Spinal cord (tissue), 10 donors: Measurements from ENCODE around the gene PTPRG. TPM values are rescaled to one million over a fixed set of nuclear protein-coding genes. Genes with fewer than 3 reads are reported as not detected.

ENCODE experiments used
- DNase-seq, 6 donors: peaks; one replicate each; pipeline versions ENCODE4 v3.0.0 to v3.0.0-alpha.2; 2013 to 2015; ENCODE audit warnings: low spot score in 6 of 6, low read depth in 4 of 6
- H3K27ac ChIP-seq: one replicate; pipeline ENCODE4 v1.5.1; 2013; ENCODE audit warnings: low read depth, low read length, control low read depth
- H3K27me3 ChIP-seq: one replicate; pipeline ENCODE4 v1.6.1; 2013; ENCODE audit warnings: low read length; ENCODE audit not compliant: control insufficient read depth, insufficient read depth
- H3K36me3 ChIP-seq: one replicate; pipeline ENCODE4 v1.6.1; 2013; ENCODE audit warnings: low read length; ENCODE audit not compliant: control insufficient read depth, insufficient read depth
- H3K4me1 ChIP-seq: one replicate; pipeline ENCODE4 v1.6.1; 2013; ENCODE audit warnings: low read length; ENCODE audit not compliant: control insufficient read depth, insufficient read depth
- H3K4me3 ChIP-seq: one replicate; pipeline ENCODE4 v1.5.1; 2013; ENCODE audit warnings: low read depth, low read length, control low read depth
- H3K9me3 ChIP-seq: one replicate; pipeline ENCODE4 v1.6.1; 2013; ENCODE audit warnings: low read length; ENCODE audit not compliant: control insufficient read depth, insufficient read depth
- WGBS: methylation state at CpG from one replicate; pipeline ENCODE4 v1.1.5; 2013; ENCODE audit warnings: missing lambda C conversion rate; ENCODE audit not compliant: insufficient coverage; 5-methylcytosine and 5-hydroxymethylcytosine counted together
- polyA plus RNA-seq, 2 donors: library from polyadenylated mRNA; unstranded; fragments of 120-200 nt; gene quantifications; one replicate each; pipeline ENCODE4 v1.2.1, GENCODE V29; 2013; ENCODE audit not compliant: insufficient read length in 2 of 2
- total RNA-seq, 2 donors: library from RNA; depleted of rRNA in 1 of 2; stranded (reverse); fragments of 120-200 nt in 1 of 2; fragments of >200 nt in 1 of 2; gene quantifications; one replicate each; pipeline versions ENCODE4 v1.2.3 to v1.2.4, GENCODE V29; 2013 to 2014
- donor health status: healthy.

PTPRG gene
- total and polyA plus RNA-seq, 4 donors, result 29.2 to 106 (median 60.2) TPM

DNA sequence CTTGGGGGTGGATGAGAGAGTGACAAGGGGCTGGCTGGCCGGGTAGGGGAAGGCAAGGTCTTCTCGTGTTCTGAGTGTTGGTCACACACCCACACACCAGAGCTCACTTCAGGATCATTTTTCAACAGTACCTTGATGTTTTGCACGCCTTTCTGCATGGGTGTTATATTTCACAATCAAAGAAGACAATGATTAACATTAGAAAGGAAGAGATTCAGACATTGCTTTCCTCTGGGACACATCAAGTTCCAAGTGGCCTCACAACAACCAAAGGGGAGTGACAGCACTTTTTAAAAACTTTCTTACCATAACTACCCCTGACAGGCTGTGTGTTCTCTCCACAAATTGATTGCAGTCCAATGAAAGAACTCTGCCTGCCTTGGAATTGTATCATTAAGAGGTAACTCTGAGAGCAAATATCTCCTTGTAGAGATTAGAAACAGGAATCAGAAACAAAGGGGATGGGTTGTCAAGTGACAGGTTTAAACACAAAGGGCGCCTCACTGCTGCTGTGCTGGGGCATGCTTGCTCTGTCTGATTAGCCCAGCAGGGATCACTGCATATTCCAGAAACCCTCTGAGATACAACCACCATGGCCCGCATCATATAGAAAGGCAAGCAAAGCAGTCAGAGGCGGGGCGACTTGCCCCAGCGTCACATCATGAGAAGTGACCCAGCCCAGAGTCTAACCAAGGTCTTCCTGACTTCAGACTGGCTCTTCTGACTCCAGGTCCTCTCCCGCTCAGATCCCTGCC, 581.1 kb downstream of the PTPRG start:
- Histone ChIP-seq H3K4me3 (no peak overlapping the region), H3K36me3 (no peaks in the 10 kb centered on the region), H3K27me3 (no peaks in the 10 kb centered on the region), H3K27ac (no peak overlapping the region), H3K4me1 (no peaks in the 10 kb centered on the region), H3K9me3 (no peaks in the 10 kb centered on the region)
- 92% methylated on average over 5 of the region's 9 CpGs for WGBS
- no peak for DNase-seq

GRCh38 chr3:62143843-62144450, 582.6 kb downstream of the PTPRG start:
- 80% methylated on average over 1 of the region's 6 CpGs for WGBS
- H3K27ac ChIP-seq, result no peak overlapping the region
- H3K27me3 ChIP-seq, result no peaks in the 10 kb centered on the region

GRCh38 chr3:62144482-62144881, 583.1 kb downstream of the PTPRG start:
- H3K36me3 ChIP-seq, result no peaks in the 10 kb centered on the region
- no peaks in the 10 kb centered on the region for H3K9me3 ChIP-seq
- no peaks in the 10 kb centered on the region for H3K4me1 ChIP-seq
- H3K4me3 ChIP-seq, result no peak overlapping the region
- DNase-seq, result no peak
- no peaks in the 10 kb centered on the region for H3K27me3 ChIP-seq
- 100% methylated on average over 1 of the region's 4 CpGs for WGBS
- H3K27ac ChIP-seq, result no peak overlapping the region

More at GRCh38 chr3:62143843-62144450, 582.6 kb downstream of the PTPRG start:
- Histone ChIP-seq H3K36me3 (no peaks in the 10 kb centered on the region), H3K4me1 (no peaks in the 10 kb centered on the region), H3K9me3 (no peaks in the 10 kb centered on the region), H3K4me3 (no peak overlapping the region)
- DNase-seq, result no peak

DNA sequence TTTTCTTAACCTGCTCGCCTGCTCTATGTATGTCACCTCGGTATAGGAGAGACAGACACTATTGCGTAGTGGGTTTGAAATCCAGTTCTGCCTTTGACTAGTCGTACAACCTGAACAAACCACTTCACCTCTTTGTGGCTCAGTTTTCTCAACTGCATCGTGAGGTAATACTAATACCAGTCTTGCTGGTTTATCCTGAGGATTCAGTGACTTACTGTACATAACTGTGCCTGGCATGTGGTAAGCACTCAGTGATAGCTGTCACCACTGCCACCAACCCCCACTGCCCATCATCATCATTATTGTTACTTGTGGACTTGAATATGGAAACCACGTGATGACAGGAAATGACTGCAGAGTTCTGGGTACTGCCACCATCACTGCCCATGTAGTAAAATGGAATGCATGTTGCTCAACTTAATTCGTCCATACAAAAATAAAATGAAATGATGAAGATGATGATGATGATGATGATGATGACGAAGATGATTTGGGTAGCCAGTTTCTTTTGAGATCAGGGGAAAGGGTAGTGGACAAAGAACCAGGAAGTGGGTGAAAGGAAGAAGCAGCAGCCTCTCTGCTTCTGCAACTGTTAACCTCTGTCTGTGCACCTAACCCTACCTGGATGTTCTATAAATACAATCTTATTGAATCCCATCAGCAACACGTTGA, 583.9 kb downstream of the PTPRG start:
- Histone ChIP-seq H3K4me1 (no peaks in the 10 kb centered on the region), H3K27me3 (no peaks in the 10 kb centered on the region), H3K36me3 (no peaks in the 10 kb centered on the region), H3K27ac (no peak overlapping the region), H3K9me3 (no peaks in the 10 kb centered on the region), H3K4me3 (no peak overlapping the region)
- 100% methylated on average over 6 of the region's 9 CpGs for WGBS
- no peak for DNase-seq

DNA sequence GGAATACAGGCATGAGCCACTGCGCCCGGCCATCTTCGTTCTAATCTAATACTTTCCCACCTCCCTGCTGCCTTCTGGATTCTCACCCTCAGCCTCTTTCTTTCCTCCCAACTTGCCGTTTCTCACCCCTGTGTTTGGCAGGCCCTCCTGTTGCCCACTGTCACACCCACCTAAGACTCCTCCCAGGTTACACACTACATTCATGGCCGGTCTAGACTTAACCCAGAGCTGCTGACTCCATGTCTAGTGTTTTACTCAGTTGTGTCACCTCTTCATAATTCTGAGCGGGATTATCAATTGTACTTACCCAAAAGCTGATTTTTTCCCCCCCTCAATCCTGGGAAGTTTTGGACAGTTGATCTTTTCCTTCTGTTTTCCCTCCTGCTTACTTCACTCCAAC, 588.2 kb downstream of the PTPRG start:
- no peaks in the 10 kb centered on the region for H3K4me1 ChIP-seq
- DNase-seq, result no peak
- no peaks in the 10 kb centered on the region for H3K36me3 ChIP-seq
- H3K9me3 ChIP-seq, result no peaks in the 10 kb centered on the region
- H3K27ac ChIP-seq, result no peak overlapping the region
- H3K4me3 ChIP-seq, result no peak overlapping the region
- no peaks in the 10 kb centered on the region for H3K27me3 ChIP-seq
- WGBS, result 96% methylated on average over 6 of the region's 6 CpGs

GRCh38 chr3:62149962-62150361, 588.6 kb downstream of the PTPRG start:
- Histone ChIP-seq H3K27me3 (no peaks in the 10 kb centered on the region), H3K36me3 (no peaks in the 10 kb centered on the region), H3K27ac (no peak overlapping the region), H3K4me1 (no peaks in the 10 kb centered on the region), H3K9me3 (no peaks in the 10 kb centered on the region), H3K4me3 (no peak overlapping the region)
- 80% methylated on average over 2 of the region's 2 CpGs for WGBS
- DNase-seq, result no peak

GRCh38 chr3:62151591-62151990, 590.2 kb downstream of the PTPRG start:
- WGBS, result no CpG with 5 or more reads among the region's 1 CpG
- Histone ChIP-seq H3K27me3 (no peaks in the 10 kb centered on the region), H3K9me3 (no peaks in the 10 kb centered on the region), H3K27ac (no peak overlapping the region), H3K36me3 (no peaks in the 10 kb centered on the region), H3K4me1 (no peaks in the 10 kb centered on the region), H3K4me3 (no peak overlapping the region)
- no peak for DNase-seq

- Histone ChIP-seq H3K4me3 (no peak overlapping the region), H3K9me3 (no peaks in the 10 kb centered on the region), H3K27ac (no peak overlapping the region), H3K27me3 (no peaks in the 10 kb centered on the region), H3K36me3 (no peaks in the 10 kb centered on the region), H3K4me1 (no peaks in the 10 kb centered on the region)
- no peak for DNase-seq
- no CpG with 5 or more reads among the region's 1 CpG for WGBS
Observed at GRCh38 chr3:62153231-62153630, 591.9 kb downstream of the PTPRG start.

- Histone ChIP-seq H3K27ac (no peak overlapping the region), H3K4me3 (no peak overlapping the region), H3K36me3 (no peaks in the 10 kb centered on the region), H3K4me1 (no peaks in the 10 kb centered on the region), H3K9me3 (no peaks in the 10 kb centered on the region), H3K27me3 (no peaks in the 10 kb centered on the region)
- 85% methylated on average over 8 of the region's 13 CpGs for WGBS
- DNase-seq, result no peak
Observed at GRCh38 chr3:62154457-62155148, 593.2 kb downstream of the PTPRG start.
